Measurements from ENCODE around the gene SEMA3F.
"Not testable (repeated sequence)": the region's sequence is repeated elsewhere in the genome, so short reads cannot be mapped to it uniquely, and the experiment has no call there.

DNA sequence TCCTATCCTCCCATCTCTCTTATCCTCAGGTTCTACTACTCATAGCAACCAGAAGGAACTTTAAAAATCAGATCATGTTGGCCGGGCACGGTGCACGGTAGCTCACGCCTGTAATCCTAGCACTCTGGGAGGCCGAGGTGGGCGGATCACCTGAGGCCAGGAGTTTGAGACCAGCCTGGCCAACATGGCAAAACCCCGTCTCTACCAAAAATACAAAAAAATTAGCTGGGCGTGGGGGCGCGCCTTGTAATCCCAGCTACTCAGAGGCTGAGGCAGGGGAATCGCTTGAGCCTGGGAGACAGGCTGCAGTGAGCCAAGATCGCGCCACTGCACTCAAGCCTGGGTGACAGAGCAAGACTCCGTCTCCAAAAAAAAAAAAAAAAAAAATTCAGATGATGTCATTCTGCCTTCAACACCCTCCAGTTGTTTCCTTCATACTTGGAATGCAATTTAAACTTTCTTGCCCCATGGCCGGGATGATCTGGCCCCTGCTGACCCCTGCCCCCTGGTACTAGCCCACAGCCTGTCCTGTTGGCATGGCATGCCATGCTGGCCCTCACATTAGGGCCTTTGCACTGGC, 73.2 kb downstream of the SEMA3F start:
- TF ChIP-seq, protein P1, sequence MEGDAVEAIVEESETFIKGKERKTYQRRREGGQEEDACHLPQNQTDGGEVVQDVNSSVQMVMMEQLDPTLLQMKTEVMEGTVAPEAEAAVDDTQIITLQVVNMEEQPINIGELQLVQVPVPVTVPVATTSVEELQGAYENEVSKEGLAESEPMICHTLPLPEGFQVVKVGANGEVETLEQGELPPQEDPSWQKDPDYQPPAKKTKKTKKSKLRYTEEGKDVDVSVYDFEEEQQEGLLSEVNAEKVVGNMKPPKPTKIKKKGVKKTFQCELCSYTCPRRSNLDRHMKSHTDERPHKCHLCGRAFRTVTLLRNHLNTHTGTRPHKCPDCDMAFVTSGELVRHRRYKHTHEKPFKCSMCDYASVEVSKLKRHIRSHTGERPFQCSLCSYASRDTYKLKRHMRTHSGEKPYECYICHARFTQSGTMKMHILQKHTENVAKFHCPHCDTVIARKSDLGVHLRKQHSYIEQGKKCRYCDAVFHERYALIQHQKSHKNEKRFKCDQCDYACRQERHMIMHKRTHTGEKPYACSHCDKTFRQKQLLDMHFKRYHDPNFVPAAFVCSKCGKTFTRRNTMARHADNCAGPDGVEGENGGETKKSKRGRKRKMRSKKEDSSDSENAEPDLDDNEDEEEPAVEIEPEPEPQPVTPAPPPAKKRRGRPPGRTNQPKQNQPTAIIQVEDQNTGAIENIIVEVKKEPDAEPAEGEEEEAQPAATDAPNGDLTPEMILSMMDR (IDR thresholded peaks at IDR 0.05; ENCODE audit: low read depth, low read length): not testable (repeated sequence)
- TF ChIP-seq EZH2phosphoT487 (IDR thresholded peaks at IDR 0.05; ENCODE audit: low read depth): not testable (repeated sequence)
